AG10803 (cell line): ENCODE data around the gene DCTPP1.

Experiments
- DNase-seq: peaks from one replicate; pipeline ENCODE4 v3.0.0; 2010; ENCODE audit warnings: low read depth
- H3K4me3 ChIP-seq: 2 replicates; pipeline ENCODE4 v1.5.1; 2011; ENCODE audit warnings: mild to moderate bottlenecking, low read length, control low read depth
- CTCF ChIP-seq: conservative IDR thresholded peaks from 2 replicates; pipeline ENCODE4 v1.5.1; 2011; ENCODE audit warnings: mild to moderate bottlenecking, low read length, control low read depth, inconsistent platforms

The DCTPP1 gene

GRCh38 chr16:30394592-30395154 lies 35.2 kb downstream of the DCTPP1 start:
- no peak for TF ChIP-seq CTCF
- peak overlapping the region; percentile 82 for H3K4me3 ChIP-seq
- no peak for DNase-seq

- TF ChIP-seq CTCF: no peak
- no peak overlapping the region for H3K4me3 ChIP-seq
- DNase-seq: no peak
Observed at GRCh38 chr16:30383521-30383920, 46.3 kb downstream of the DCTPP1 start.

GRCh38 chr16:30382111-30382881 lies 47.5 kb downstream of the DCTPP1 start, which contains the start of gene SEPTIN1:
SEPTIN1 (minus strand) TSS chr16:30382561; CDS start chr16:30382542, 19 bp downstream.
- TF ChIP-seq CTCF: no peak
- no peak within 1 kb of the TSS for H3K4me3 ChIP-seq
- DNase-seq: no peak

- no peak for DNase-seq
- no peak overlapping the region for H3K4me3 ChIP-seq
- no peak for TF ChIP-seq CTCF
Observed at GRCh38 chr16:30381291-30382041, 48.4 kb downstream of the DCTPP1 start.

GRCh38 chr16:30380803-30381208 lies 49.0 kb downstream of the DCTPP1 start:
- TF ChIP-seq CTCF: no peak
- no peak overlapping the region for H3K4me3 ChIP-seq
- DNase-seq: no peak

GRCh38 chr16:30380072-30380802 lies 49.6 kb downstream of the DCTPP1 start:
- no peak for TF ChIP-seq CTCF
- no peak for DNase-seq
- H3K4me3 ChIP-seq: no peak overlapping the region
